Measurements from ENCODE around the gene CR1. TPM values are rescaled to one million over a fixed set of nuclear protein-coding genes. Genes with fewer than 3 reads are reported as not detected.

The CR1 gene
- total RNA-seq, 1 experiment from 2014 or later = 0.13 TPM

DNA sequence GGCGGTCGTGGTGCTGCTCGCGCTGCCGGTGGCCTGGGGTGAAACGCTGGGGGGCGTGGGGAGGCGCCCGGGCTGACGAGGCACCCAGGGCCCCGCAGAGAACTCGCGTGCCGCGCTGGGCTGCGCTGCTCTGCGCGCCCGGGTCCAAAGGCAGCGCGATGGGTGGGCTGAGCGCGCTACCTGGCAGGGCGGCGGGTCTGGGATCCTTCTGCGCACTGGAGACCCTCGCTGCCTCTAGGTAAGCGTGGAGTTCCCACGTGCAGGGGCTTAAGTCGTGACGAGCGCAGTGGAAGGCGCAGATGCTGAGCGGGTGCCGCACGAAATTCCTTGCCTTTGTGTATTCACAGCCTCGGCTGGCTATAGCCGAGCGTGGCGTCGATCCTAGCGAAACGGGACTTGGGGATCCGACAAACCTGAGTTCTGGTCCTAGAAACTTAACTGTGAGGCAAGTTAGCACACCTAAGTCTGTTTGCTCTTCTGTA is 173.6 kb downstream of the CR1 start:
- no peak for TF ChIP-seq ZNF138 (CRISPR knock-in tag; conservative IDR thresholded peaks at IDR 0.05)
- no peak for TF ChIP-seq NR2C2 (CRISPR knock-in tag; IDR thresholded peaks at IDR 0.05)
- TF ChIP-seq ATF1 (CRISPR knock-in tag; IDR thresholded peaks at IDR 0.05) = no peak
- TF ChIP-seq ZNF232 (CRISPR knock-in tag; IDR thresholded peaks at IDR 0.05) = no peak
- no peak for TF ChIP-seq MXD4 (CRISPR knock-in tag; IDR thresholded peaks at IDR 0.05; ENCODE audit: borderline replicate concordance)
- no peak for TF ChIP-seq PRRX2 (CRISPR knock-in tag; IDR thresholded peaks at IDR 0.05)
- Mint-ChIP-seq H3K27ac (no peak overlapping the region), H3K4me1 (peaks cover 40% of the 10 kb centered on the region), H3K9me3 (peaks cover 24% of the 10 kb centered on the region), H3K4me3 (peak overlapping the region; percentile 63), H3K36me3 (peaks cover 26% of the 10 kb centered on the region), H3K27me3 (ENCODE audit: low read depth) (peaks cover 25% of the 10 kb centered on the region)
- peak; percentile 37 for ATAC-seq
- POLR2A ChIA-PET = no interaction called here
- peak; percentile 17 for DNase-seq (ENCODE audit: low spot score)
- CTCF ChIA-PET = interaction anchor here (0.8 kb wide), 1 partner anchor 49 kb away, joined by 3 read pairs; no protein-coding TSS in a partner anchor

DNA sequence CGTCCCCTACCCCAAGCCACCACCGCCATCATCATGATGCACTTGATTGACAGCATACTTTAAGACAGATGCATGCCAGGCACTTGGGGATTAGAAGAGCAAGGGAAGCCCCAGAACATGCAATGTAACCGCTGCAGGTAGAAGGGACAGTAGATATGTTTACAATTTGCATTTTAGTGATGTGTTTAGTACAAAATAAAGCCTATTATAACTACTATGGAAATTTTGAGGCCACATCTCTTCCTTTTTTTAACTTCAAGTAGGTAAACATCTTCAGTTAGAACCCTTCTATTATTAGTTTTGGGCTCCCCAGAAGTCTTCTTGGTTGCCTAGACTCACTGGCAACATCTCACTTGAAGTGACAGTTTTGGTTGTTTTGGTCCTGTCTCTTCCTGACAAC is 174.2 kb downstream of the CR1 start:
- ATAC-seq (no peak), DNase-seq (ENCODE audit: low spot score) (no peak)
- ChIA-PET CTCF (interaction anchor here (3.5 kb wide), 1 partner anchor 29 kb away, joined by 10 read pairs; no protein-coding TSS in a partner anchor), POLR2A (no interaction called here)
- Mint-ChIP-seq H3K27me3 (ENCODE audit: low read depth) (peaks cover 25% of the 10 kb centered on the region), H3K27ac (no peak overlapping the region), H3K9me3 (peaks cover 21% of the 10 kb centered on the region), H3K36me3 (peaks cover 22% of the 10 kb centered on the region), H3K4me3 (peak overlapping the region; percentile 63), H3K4me1 (peaks cover 40% of the 10 kb centered on the region)
- TF ChIP-seq ZNF263 (CRISPR knock-in tag; IDR thresholded peaks at IDR 0.05; ENCODE audit: low read depth) (no peak), NR1H2 (CRISPR knock-in tag; IDR thresholded peaks at IDR 0.05) (no peak), NFE2L1 (CRISPR knock-in tag; IDR thresholded peaks at IDR 0.05) (no peak), ZBTB21 (CRISPR knock-in tag; IDR thresholded peaks at IDR 0.05; ENCODE audit: borderline replicate concordance) (no peak)
- TF ChIP-seq, protein P1, sequence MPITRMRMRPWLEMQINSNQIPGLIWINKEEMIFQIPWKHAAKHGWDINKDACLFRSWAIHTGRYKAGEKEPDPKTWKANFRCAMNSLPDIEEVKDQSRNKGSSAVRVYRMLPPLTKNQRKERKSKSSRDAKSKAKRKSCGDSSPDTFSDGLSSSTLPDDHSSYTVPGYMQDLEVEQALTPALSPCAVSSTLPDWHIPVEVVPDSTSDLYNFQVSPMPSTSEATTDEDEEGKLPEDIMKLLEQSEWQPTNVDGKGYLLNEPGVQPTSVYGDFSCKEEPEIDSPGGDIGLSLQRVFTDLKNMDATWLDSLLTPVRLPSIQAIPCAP (CRISPR knock-in tag; IDR thresholded peaks at IDR 0.05) = no peak

DNA sequence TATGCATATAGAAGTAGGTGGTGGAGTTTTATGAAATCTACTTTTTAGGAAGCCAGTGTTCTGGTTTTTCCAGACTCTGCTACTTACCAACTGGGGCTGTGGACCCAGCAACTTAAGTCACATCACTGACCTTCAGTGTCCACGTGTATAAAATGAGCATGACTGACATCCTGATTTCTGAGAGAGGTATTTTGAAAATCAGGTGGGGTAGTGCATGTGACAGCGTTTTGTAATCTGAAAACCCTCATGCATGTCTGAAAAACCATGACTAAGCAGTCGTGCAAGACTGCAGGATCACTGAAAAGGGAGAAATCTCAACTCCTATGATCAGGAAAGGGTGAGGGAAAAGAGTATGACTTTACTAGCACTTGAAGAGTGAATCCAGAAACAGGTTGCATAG is 175.0 kb downstream of the CR1 start:
- ChIA-PET POLR2A (no interaction called here), CTCF (interaction anchor here (3.1 to 3.5 kb wide), 2 partner anchors 28 to 92 kb away, joined by 10 to 36 read pairs; no protein-coding TSS in a partner anchor)
- DNase-seq (ENCODE audit: low spot score) = no peak
- Mint-ChIP-seq H3K27me3 (ENCODE audit: low read depth) (peaks cover 25% of the 10 kb centered on the region), H3K4me1 (peaks cover 40% of the 10 kb centered on the region), H3K36me3 (peaks cover 20% of the 10 kb centered on the region), H3K9me3 (peaks cover 19% of the 10 kb centered on the region), H3K27ac (no peak overlapping the region), H3K4me3 (no peak overlapping the region)
- ATAC-seq = no peak
- no peak for TF ChIP-seq CREB1 (CRISPR knock-in tag; IDR thresholded peaks at IDR 0.05)
- TF ChIP-seq ELF4 (CRISPR knock-in tag; IDR thresholded peaks at IDR 0.05; ENCODE audit: low read depth) = no peak
- TF ChIP-seq SMAD4 (CRISPR knock-in tag; IDR thresholded peaks at IDR 0.05) = no peak
- no peak for TF ChIP-seq CBFB (CRISPR knock-in tag; IDR thresholded peaks at IDR 0.05; ENCODE audit: low read depth)
- TF ChIP-seq GRHL2 (CRISPR knock-in tag; IDR thresholded peaks at IDR 0.05; ENCODE audit: insufficient replicate concordance, severe bottlenecking) = no peak
- TF ChIP-seq, protein P2, sequence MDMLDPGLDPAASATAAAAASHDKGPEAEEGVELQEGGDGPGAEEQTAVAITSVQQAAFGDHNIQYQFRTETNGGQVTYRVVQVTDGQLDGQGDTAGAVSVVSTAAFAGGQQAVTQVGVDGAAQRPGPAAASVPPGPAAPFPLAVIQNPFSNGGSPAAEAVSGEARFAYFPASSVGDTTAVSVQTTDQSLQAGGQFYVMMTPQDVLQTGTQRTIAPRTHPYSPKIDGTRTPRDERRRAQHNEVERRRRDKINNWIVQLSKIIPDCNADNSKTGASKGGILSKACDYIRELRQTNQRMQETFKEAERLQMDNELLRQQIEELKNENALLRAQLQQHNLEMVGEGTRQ (CRISPR knock-in tag; IDR thresholded peaks at IDR 0.05) = no peak
- TF ChIP-seq, protein P3, sequence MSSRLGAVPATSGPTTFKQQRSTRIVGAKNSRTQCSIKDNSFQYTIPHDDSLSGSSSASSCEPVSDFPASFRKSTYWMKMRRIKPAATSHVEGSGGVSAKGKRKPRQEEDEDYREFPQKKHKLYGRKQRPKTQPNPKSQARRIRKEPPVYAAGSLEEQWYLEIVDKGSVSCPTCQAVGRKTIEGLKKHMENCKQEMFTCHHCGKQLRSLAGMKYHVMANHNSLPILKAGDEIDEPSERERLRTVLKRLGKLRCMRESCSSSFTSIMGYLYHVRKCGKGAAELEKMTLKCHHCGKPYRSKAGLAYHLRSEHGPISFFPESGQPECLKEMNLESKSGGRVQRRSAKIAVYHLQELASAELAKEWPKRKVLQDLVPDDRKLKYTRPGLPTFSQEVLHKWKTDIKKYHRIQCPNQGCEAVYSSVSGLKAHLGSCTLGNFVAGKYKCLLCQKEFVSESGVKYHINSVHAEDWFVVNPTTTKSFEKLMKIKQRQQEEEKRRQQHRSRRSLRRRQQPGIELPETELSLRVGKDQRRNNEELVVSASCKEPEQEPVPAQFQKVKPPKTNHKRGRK (CRISPR knock-in tag; IDR thresholded peaks at IDR 0.05; ENCODE audit: borderline replicate concordance) = no peak
- no peak for TF ChIP-seq TCF7 (CRISPR knock-in tag; IDR thresholded peaks at IDR 0.05; ENCODE audit: low read depth)
- no peak for TF ChIP-seq ZNF317 (CRISPR knock-in tag; IDR thresholded peaks at IDR 0.05; ENCODE audit: borderline replicate concordance, low read depth)
- TF ChIP-seq ZNF416 (CRISPR knock-in tag; IDR thresholded peaks at IDR 0.05) = no peak
- no peak for TF ChIP-seq NR3C1 (CRISPR knock-in tag; conservative IDR thresholded peaks at IDR 0.05; ENCODE audit: low read depth)
- TF ChIP-seq, protein P4, sequence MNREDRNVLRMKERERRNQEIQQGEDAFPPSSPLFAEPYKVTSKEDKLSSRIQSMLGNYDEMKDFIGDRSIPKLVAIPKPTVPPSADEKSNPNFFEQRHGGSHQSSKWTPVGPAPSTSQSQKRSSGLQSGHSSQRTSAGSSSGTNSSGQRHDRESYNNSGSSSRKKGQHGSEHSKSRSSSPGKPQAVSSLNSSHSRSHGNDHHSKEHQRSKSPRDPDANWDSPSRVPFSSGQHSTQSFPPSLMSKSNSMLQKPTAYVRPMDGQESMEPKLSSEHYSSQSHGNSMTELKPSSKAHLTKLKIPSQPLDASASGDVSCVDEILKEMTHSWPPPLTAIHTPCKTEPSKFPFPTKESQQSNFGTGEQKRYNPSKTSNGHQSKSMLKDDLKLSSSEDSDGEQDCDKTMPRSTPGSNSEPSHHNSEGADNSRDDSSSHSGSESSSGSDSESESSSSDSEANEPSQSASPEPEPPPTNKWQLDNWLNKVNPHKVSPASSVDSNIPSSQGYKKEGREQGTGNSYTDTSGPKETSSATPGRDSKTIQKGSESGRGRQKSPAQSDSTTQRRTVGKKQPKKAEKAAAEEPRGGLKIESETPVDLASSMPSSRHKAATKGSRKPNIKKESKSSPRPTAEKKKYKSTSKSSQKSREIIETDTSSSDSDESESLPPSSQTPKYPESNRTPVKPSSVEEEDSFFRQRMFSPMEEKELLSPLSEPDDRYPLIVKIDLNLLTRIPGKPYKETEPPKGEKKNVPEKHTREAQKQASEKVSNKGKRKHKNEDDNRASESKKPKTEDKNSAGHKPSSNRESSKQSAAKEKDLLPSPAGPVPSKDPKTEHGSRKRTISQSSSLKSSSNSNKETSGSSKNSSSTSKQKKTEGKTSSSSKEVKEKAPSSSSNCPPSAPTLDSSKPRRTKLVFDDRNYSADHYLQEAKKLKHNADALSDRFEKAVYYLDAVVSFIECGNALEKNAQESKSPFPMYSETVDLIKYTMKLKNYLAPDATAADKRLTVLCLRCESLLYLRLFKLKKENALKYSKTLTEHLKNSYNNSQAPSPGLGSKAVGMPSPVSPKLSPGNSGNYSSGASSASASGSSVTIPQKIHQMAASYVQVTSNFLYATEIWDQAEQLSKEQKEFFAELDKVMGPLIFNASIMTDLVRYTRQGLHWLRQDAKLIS (CRISPR knock-in tag; IDR thresholded peaks at IDR 0.05; ENCODE audit: borderline replicate concordance) = no peak
- TF ChIP-seq, protein P5, sequence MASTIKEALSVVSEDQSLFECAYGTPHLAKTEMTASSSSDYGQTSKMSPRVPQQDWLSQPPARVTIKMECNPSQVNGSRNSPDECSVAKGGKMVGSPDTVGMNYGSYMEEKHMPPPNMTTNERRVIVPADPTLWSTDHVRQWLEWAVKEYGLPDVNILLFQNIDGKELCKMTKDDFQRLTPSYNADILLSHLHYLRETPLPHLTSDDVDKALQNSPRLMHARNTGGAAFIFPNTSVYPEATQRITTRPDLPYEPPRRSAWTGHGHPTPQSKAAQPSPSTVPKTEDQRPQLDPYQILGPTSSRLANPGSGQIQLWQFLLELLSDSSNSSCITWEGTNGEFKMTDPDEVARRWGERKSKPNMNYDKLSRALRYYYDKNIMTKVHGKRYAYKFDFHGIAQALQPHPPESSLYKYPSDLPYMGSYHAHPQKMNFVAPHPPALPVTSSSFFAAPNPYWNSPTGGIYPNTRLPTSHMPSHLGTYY (CRISPR knock-in tag; IDR thresholded peaks at IDR 0.05) = no peak

All from WTC11 (cell line).